Type B pancreatic cell (in vitro differentiated cells): ENCODE data around the gene ERCC2. TPM values are rescaled to one million over a fixed set of nuclear protein-coding genes. Genes with fewer than 3 reads are reported as not detected.

Experiments
- DNase-seq: peaks from one replicate; pipeline ENCODE4 v3.0.0; 2021; ENCODE audit warnings: mixed read lengths; ENCODE audit not compliant: unreplicated experiment; ENCODE audit errors: extremely low spot score
- H3K27ac Mint-ChIP-seq: 2 replicates; pipeline ENCODE4 v1.8.0; 2021; ENCODE audit warnings: mild to moderate bottlenecking, mixed read lengths
- H3K27me3 Mint-ChIP-seq: 2 replicates; pipeline ENCODE4 v1.8.0; 2021; ENCODE audit warnings: mixed read lengths
- H3K36me3 Mint-ChIP-seq: 2 replicates; pipeline ENCODE4 v1.8.0; 2021; ENCODE audit warnings: mixed read lengths
- H3K4me1 Mint-ChIP-seq: one replicate; pipeline ENCODE4 v1.8.0; 2021; ENCODE audit warnings: mixed read lengths; ENCODE audit not compliant: unreplicated experiment
- H3K4me3 Mint-ChIP-seq: 2 replicates; pipeline ENCODE4 v1.8.0; 2021; ENCODE audit warnings: mild to moderate bottlenecking, mixed read lengths
- H3K9me3 Mint-ChIP-seq: 2 replicates; pipeline ENCODE4 v1.8.0; 2021; ENCODE audit warnings: mixed read lengths
- CTCF ChIP-seq: fragments of 200-600 bp; sonication (generic); conservative IDR thresholded peaks from 2 replicates; pipeline ENCODE4 v1.5.0; 2021; ENCODE audit warnings: antibody characterized with exemption, mild to moderate bottlenecking
- total RNA-seq: library from RNA; stranded (reverse); gene quantifications from 2 replicates; pipeline ENCODE4 v1.2.1, GENCODE V29; 2021; ENCODE audit warnings: low replicate concordance

Gene ERCC2
- total RNA-seq, 1 donor from 2014 or later = 55.8 TPM

GRCh38 chr19:45364696-45365095, 5.7 kb downstream of the ERCC2 start:
- TF ChIP-seq CTCF = no peak
- H3K4me1 Mint-ChIP-seq = peaks cover 3% of the 10 kb centered on the region

GRCh38 chr19:45363861-45364459, 6.4 kb downstream of the ERCC2 start:
- Mint-ChIP-seq H3K36me3 (peaks cover 3% of the 10 kb centered on the region), H3K27me3 (no peaks in the 10 kb centered on the region), H3K9me3 (no peaks in the 10 kb centered on the region), H3K4me1 (peaks cover 3% of the 10 kb centered on the region), H3K27ac (no peak overlapping the region), H3K4me3 (no peak overlapping the region)
- no peak for TF ChIP-seq CTCF
- DNase-seq = no peak

More at GRCh38 chr19:45364696-45365095, 5.7 kb downstream of the ERCC2 start:
- Mint-ChIP-seq H3K36me3 (peaks cover 3% of the 10 kb centered on the region), H3K27me3 (no peaks in the 10 kb centered on the region), H3K27ac (no peak overlapping the region), H3K4me3 (no peak overlapping the region), H3K9me3 (no peaks in the 10 kb centered on the region)
- DNase-seq = no peak

- Mint-ChIP-seq H3K27me3 (no peaks in the 10 kb centered on the region), H3K36me3 (peaks cover 3% of the 10 kb centered on the region), H3K4me1 (no peaks in the 10 kb centered on the region), H3K9me3 (no peaks in the 10 kb centered on the region), H3K27ac (no peak overlapping the region), H3K4me3 (no peak overlapping the region)
- TF ChIP-seq CTCF = no peak
- no peak for DNase-seq
Measured at GRCh38 chr19:45362291-45362690, 8.1 kb downstream of the ERCC2 start.

GRCh38 chr19:45361608-45362007, 8.8 kb downstream of the ERCC2 start:
- Mint-ChIP-seq H3K4me1 (no peaks in the 10 kb centered on the region), H3K4me3 (no peak overlapping the region), H3K27ac (no peak overlapping the region), H3K27me3 (no peaks in the 10 kb centered on the region), H3K9me3 (no peaks in the 10 kb centered on the region), H3K36me3 (peaks cover 3% of the 10 kb centered on the region)
- no peak for DNase-seq
- no peak for TF ChIP-seq CTCF

GRCh38 chr19:45358213-45358792, 12.1 kb downstream of the ERCC2 start:
- Mint-ChIP-seq H3K9me3 (no peaks in the 10 kb centered on the region), H3K4me3 (no peak overlapping the region), H3K27me3 (no peaks in the 10 kb centered on the region), H3K27ac (no peak overlapping the region), H3K36me3 (peaks cover 7% of the 10 kb centered on the region), H3K4me1 (no peaks in the 10 kb centered on the region)
- no peak for DNase-seq
- no peak for TF ChIP-seq CTCF
